A549 (cell line): Measurements from ENCODE around the gene YIPF1. TPM values are rescaled to one million over a fixed set of nuclear protein-coding genes. Genes with fewer than 3 reads are reported as not detected.

ENCODE experiments used
- ATAC-seq, 2 experiments: fragments of 200-7000 bp in 1 of 2; fragments of >200 bp in 1 of 2; cut with Nextera tagmentation in 1 of 2; cut with Tn5 transposase in 1 of 2; 3 replicates each; pipeline versions ENCODE4 v1.8.0 to v1.9.1; 2018 to 2020; ENCODE audit warnings: mild to moderate bottlenecking in 1 of 2, moderate library complexity in 1 of 2
- CTCF ChIA-PET: fragments of 300-600 bp; sonication (Branson Sonifier 250); formaldehyde crosslinking; extraction: SDS; loops from one replicate; lab custom pipeline; 2021; ENCODE audit warnings: antibody characterized with exemption, inconsistent platforms; lab: Yijun Ruan, JAX
- POLR2A ChIA-PET: fragments of 350-600 bp; formaldehyde crosslinking; extraction: SDS; loops from one replicate; lab custom pipeline; 2021; ENCODE audit warnings: antibody characterized with exemption, inconsistent platforms; lab: Yijun Ruan, JAX
- DNase-seq, 2 experiments: peaks; one replicate each; pipeline versions ENCODE4 v3.0.0 to v3.0.0-alpha.2; 2011 to 2016; ENCODE audit warnings: low read depth in 1 of 2, low spot score in 1 of 2
- FAIRE-seq: peaks from 2 replicates; lab custom pipeline; 2011; peaks lifted over from hg19 to GRCh38; lab: Jason Lieb, UNC
- H3K27ac ChIP-seq, 2 experiments: fragments of >200 bp; sonication (Bioruptor Twin); formaldehyde crosslinking; 3 replicates each; pipeline ENCODE4 v1.5.1; 2016 to 2017
- H3K4me1 ChIP-seq: fragments of >200 bp; sonication (Bioruptor Twin); formaldehyde crosslinking; 3 replicates; pipeline ENCODE4 v1.6.1; 2016
- H3K4me2 ChIP-seq: fragments of >200 bp; sonication (Bioruptor Twin); formaldehyde crosslinking; 3 replicates; pipeline ENCODE4 v1.6.1; 2016
- H3K4me3 ChIP-seq: fragments of >200 bp; sonication (Bioruptor Twin); formaldehyde crosslinking; 3 replicates; pipeline ENCODE4 v1.5.1; 2016
- H3K9me3 ChIP-seq: fragments of >200 bp; sonication (Bioruptor Twin); formaldehyde crosslinking; 3 replicates; pipeline ENCODE4 v1.6.1; 2016
- BHLHE40 ChIP-seq: IDR thresholded peaks from 2 replicates; pipeline ENCODE4 v1.6.1; 2012; ENCODE audit warnings: low read depth, low read length, inconsistent platforms
- CBX8 ChIP-seq: fragments of 200-600 bp; sonication (generic); IDR thresholded peaks from 2 replicates; pipeline ENCODE4 v1.6.1; 2016
- CHD2 ChIP-seq: fragments of 150-350 bp; IDR thresholded peaks from 2 replicates; pipeline ENCODE4 v1.6.1; 2014; ENCODE audit warnings: low read length; ENCODE audit not compliant: partially characterized antibody
- CHD4 ChIP-seq: fragments of 200-600 bp; sonication (generic); IDR thresholded peaks from 2 replicates; pipeline ENCODE4 v1.6.1; 2016; ENCODE audit warnings: antibody characterized with exemption, mild to moderate bottlenecking, borderline replicate concordance
- CTCF ChIP-seq: fragments of >200 bp; sonication (Bioruptor Twin); formaldehyde crosslinking; IDR thresholded peaks from 3 replicates; pipeline ENCODE4 v1.5.1; 2016
- EHF ChIP-seq: fragments of 250-450 bp; sonication (Bioruptor Pico); IDR thresholded peaks from 2 replicates; pipeline ENCODE4 v1.5.0; 2020; ENCODE audit warnings: mild to moderate bottlenecking
- EHMT2 ChIP-seq: fragments of 200-600 bp; sonication (generic); IDR thresholded peaks from 2 replicates; pipeline ENCODE4 v1.6.1; 2016; ENCODE audit warnings: antibody characterized with exemption, low read depth, mild to moderate bottlenecking, moderate library complexity
- EP300 ChIP-seq, 2 experiments: fragments of >200 bp; sonication (Bioruptor Twin); formaldehyde crosslinking; IDR thresholded peaks; 2 replicates in 1 of 2; 3 replicates in 1 of 2; pipeline ENCODE4 v1.6.1; 2016 to 2017
- ESRRA ChIP-seq: fragments of 150-350 bp; IDR thresholded peaks from 2 replicates; pipeline ENCODE4 v1.6.1; 2014; ENCODE audit warnings: mild to moderate bottlenecking, low read length, borderline replicate concordance
- FOSB ChIP-seq: fragments of 250-450 bp; sonication (Bioruptor Pico); IDR thresholded peaks from 2 replicates; pipeline ENCODE4 v1.5.0; 2020; ENCODE audit warnings: mild to moderate bottlenecking, moderate library complexity
- FOSL2 ChIP-seq, 2 experiments: fragments of 450-650 bp in 1 of 2; fragments of >200 bp in 1 of 2; sonication (Bioruptor Twin) in 1 of 2; formaldehyde crosslinking; IDR thresholded peaks; 2 replicates each; pipeline versions ENCODE4 v1.5.0 to v1.6.1; 2016 to 2020; ENCODE audit warnings: mild to moderate bottlenecking in 1 of 2, moderate library complexity in 1 of 2
- FOXS1 ChIP-seq: fragments of 250-450 bp; sonication (Bioruptor Pico); IDR thresholded peaks from 2 replicates; pipeline ENCODE4 v1.5.0; 2020; ENCODE audit warnings: mild to moderate bottlenecking, moderate library complexity
- GATA3 ChIP-seq: IDR thresholded peaks from 2 replicates; pipeline ENCODE4 v1.6.1; 2012; ENCODE audit warnings: borderline replicate concordance
- HEYL ChIP-seq: fragments of 250-450 bp; sonication (Bioruptor Pico); IDR thresholded peaks from 2 replicates; pipeline ENCODE4 v1.8.0; 2021; ENCODE audit warnings: mild to moderate bottlenecking, moderate library complexity
- JUN ChIP-seq, 2 experiments: fragments of >200 bp; sonication (Bioruptor Twin); formaldehyde crosslinking; IDR thresholded peaks; 2 replicates in 1 of 2; 3 replicates in 1 of 2; pipeline ENCODE4 v1.6.1; 2016 to 2017
- JUNB ChIP-seq: fragments of >200 bp; sonication (Bioruptor Twin); formaldehyde crosslinking; IDR thresholded peaks from 2 replicates; pipeline ENCODE4 v1.6.1; 2016
- KDM1A ChIP-seq: fragments of 200-600 bp; sonication (generic); IDR thresholded peaks from 2 replicates; pipeline ENCODE4 v1.6.1; 2016; ENCODE audit warnings: low read depth, mild to moderate bottlenecking
- NR3C1 ChIP-seq: fragments of >200 bp; sonication (Bioruptor Twin); formaldehyde crosslinking; IDR thresholded peaks from 3 replicates; pipeline ENCODE4 v1.6.1; 2017
- RARB ChIP-seq: fragments of 250-450 bp; sonication (Bioruptor Pico); IDR thresholded peaks from 2 replicates; pipeline ENCODE4 v1.8.0; 2021; ENCODE audit warnings: mild to moderate bottlenecking, moderate library complexity
- RCOR1 ChIP-seq: fragments of 150-350 bp; IDR thresholded peaks from 2 replicates; pipeline ENCODE4 v1.6.1; 2014; ENCODE audit warnings: antibody characterized with exemption, low read length, low read depth
- TP53 ChIP-seq: fragments of 250-450 bp; sonication (Bioruptor Pico); IDR thresholded peaks from 2 replicates; pipeline ENCODE4 v1.5.0; 2021; ENCODE audit warnings: mild to moderate bottlenecking, moderate library complexity
- ZNF302 ChIP-seq: fragments of 250-450 bp; sonication (Bioruptor Pico); IDR thresholded peaks from 2 replicates; pipeline ENCODE4 v1.9.0; 2021; ENCODE audit warnings: inconsistent platforms, mild to moderate bottlenecking, moderate library complexity
- WGBS: methylation state at CpG from one replicate; pipeline ENCODE4 v1.1.6; 2017; ENCODE audit errors: missing lambda C conversion rate; 5-methylcytosine and 5-hydroxymethylcytosine counted together
- polyA plus RNA-seq, 4 experiments: library from polyadenylated mRNA; depleted of rRNA in 3 of 4; stranded (reverse); fragments of >200 nt; fragmentation: RNase III in 1 of 4; extraction: RNeasy Plus Mini Kit Qiagen cat#74134 plus additional on column Dnase treatment in 1 of 4; gene quantifications; 2 replicates in 3 of 4; 3 replicates in 1 of 4; pipeline ENCODE4 v1.2.3, GENCODE V29; 2011 to 2017
- TF ChIP-seq, protein P1 (sequence below): fragments of 150-350 bp; IDR thresholded peaks from 2 replicates; pipeline ENCODE4 v1.6.1; 2014; ENCODE audit warnings: low read depth, mild to moderate bottlenecking, low read length
- TF ChIP-seq, protein P2 (sequence below): fragments of >200 bp; sonication (Bioruptor Twin); formaldehyde crosslinking; IDR thresholded peaks from 2 replicates; pipeline ENCODE4 v1.6.1; 2016
- TF ChIP-seq, protein P3 (sequence below): IDR thresholded peaks from 2 replicates; pipeline ENCODE4 v1.6.1; 2012

YIPF1 gene
- polyA plus RNA-seq, 2 of the 4 experiments (the other 2 are of a cell fraction), result 15.4 to 30.1 TPM

GRCh38 chr1:53936430-53936829 lies 46.8 kb upstream of the YIPF1 start:
- TF ChIP-seq, protein P1, sequence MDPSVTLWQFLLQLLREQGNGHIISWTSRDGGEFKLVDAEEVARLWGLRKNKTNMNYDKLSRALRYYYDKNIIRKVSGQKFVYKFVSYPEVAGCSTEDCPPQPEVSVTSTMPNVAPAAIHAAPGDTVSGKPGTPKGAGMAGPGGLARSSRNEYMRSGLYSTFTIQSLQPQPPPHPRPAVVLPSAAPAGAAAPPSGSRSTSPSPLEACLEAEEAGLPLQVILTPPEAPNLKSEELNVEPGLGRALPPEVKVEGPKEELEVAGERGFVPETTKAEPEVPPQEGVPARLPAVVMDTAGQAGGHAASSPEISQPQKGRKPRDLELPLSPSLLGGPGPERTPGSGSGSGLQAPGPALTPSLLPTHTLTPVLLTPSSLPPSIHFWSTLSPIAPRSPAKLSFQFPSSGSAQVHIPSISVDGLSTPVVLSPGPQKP, result no peak
- TF ChIP-seq ESRRA (no peak), BHLHE40 (no peak), RARB (no peak), CHD2 (no peak), JUN (IDR thresholded peaks at IDR 0.05) (no peak), NR3C1 (no peak), EP300 (IDR thresholded peaks at IDR 0.05) (no peak), CBX8 (no peak), CHD4 (no peak), HEYL (CRISPR knock-in tag) (no peak), CTCF (no peak)
- TF ChIP-seq, protein P2, sequence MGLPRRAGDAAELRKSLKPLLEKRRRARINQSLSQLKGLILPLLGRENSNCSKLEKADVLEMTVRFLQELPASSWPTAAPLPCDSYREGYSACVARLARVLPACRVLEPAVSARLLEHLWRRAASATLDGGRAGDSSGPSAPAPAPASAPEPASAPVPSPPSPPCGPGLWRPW, result no peak
- ChIA-PET POLR2A (interaction anchor here (1.3 kb wide), 1 partner anchor 9 kb away, joined by 6 read pairs; the partner anchor contains the start of gene IFT25), CTCF (interaction anchor here (1.0 kb wide), 1 partner anchor 12 kb away, joined by 4 read pairs; no protein-coding TSS in a partner anchor)
- WGBS, result 86% methylated on average over 1 of the region's 1 CpG
- no peak overlapping the region for H3K4me2 ChIP-seq
- FAIRE-seq, result no peak
- no peak for DNase-seq
- no peak overlapping the region for H3K4me3 ChIP-seq
- ATAC-seq, result no peak
- H3K27ac ChIP-seq, result no peak overlapping the region
- H3K9me3 ChIP-seq, result peaks cover 28% of the 10 kb centered on the region; the same call in 2 of the 3 replicates
- H3K4me1 ChIP-seq, result no peaks in the 10 kb centered on the region

- H3K4me2 ChIP-seq, result no peak overlapping the region
- no peak for ATAC-seq
- POLR2A ChIA-PET, result interaction anchor here (1.1 kb wide), 1 partner anchor 11 kb away, joined by 3 read pairs; the partner anchor contains the start of gene IFT25
- H3K9me3 ChIP-seq, result peaks cover 28% of the 10 kb centered on the region; the same call in 2 of the 3 replicates
- CTCF ChIA-PET, result interaction anchor here (1.7 kb wide), 1 partner anchor 55 kb away, joined by 4 read pairs; no protein-coding TSS in a partner anchor
- TF ChIP-seq EP300 (IDR thresholded peaks at IDR 0.05) (no peak), RCOR1 (no peak), JUNB (no peak), EHMT2 (no peak), FOXS1 (no peak), KDM1A (no peak), FOSB (CRISPR knock-in tag) (no peak), HEYL (CRISPR knock-in tag) (no peak), TP53 (CRISPR knock-in tag) (no peak)
- TF ChIP-seq, all 56 proteins: peak for 0
- Histone ChIP-seq H3K27ac (no peak overlapping the region), H3K4me1 (no peaks in the 10 kb centered on the region), H3K4me3 (no peak overlapping the region)
- FAIRE-seq, result no peak
- DNase-seq, result no peak
- 93% methylated on average over 1 of the region's 1 CpG for WGBS
Observed at GRCh38 chr1:53934170-53934765, 44.7 kb upstream of the YIPF1 start.

DNA sequence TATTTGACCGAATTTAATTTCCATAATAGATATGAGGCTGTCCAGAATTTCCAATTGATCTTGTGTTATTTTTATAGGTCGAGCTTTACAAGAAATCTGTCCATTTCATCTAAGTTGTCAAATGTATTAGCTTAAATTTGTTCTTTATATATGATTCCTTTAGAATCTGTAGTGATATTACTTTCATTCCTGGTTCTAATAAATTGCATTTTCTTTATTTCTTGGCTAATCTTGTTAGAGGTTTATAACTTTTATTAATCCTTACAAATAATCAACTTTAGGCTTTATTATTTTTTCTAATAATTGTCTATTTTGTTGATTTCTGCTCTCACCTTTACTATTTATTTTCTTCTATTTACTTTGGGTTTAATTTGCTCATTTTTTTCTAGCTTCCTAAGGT lies 41.9 kb upstream of the YIPF1 start:
- no peak overlapping the region for H3K27ac ChIP-seq
- ChIA-PET POLR2A (no interaction called here), CTCF (interaction anchor here (0.7 to 1.2 kb wide), 2 partner anchors 13 to 72 kb away, joined by 3 read pairs; no protein-coding TSS in a partner anchor)
- ATAC-seq, result no peak
- no peak overlapping the region for H3K4me3 ChIP-seq
- 95% methylated on average over 2 of the region's 2 CpGs for WGBS
- H3K9me3 ChIP-seq, result peaks cover 28% of the 10 kb centered on the region; the same call in 2 of the 3 replicates
- no peak for FAIRE-seq
- DNase-seq, result no peak
- no peak for TF ChIP-seq FOSL2 (IDR thresholded peaks at IDR 0.05)
- TF ChIP-seq FOSL2 (CRISPR knock-in tag; IDR thresholded peaks at IDR 0.05), result no peak
- TF ChIP-seq EHF (CRISPR knock-in tag), result no peak
- TF ChIP-seq GATA3, result no peak
- TF ChIP-seq, protein P3, sequence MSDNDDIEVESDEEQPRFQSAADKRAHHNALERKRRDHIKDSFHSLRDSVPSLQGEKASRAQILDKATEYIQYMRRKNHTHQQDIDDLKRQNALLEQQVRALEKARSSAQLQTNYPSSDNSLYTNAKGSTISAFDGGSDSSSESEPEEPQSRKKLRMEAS, result no peak
- TF ChIP-seq ZNF302 (CRISPR knock-in tag), result no peak
- TF ChIP-seq NR3C1, result no peak
- H3K4me1 ChIP-seq, result no peaks in the 10 kb centered on the region
- no peak overlapping the region for H3K4me2 ChIP-seq
